Cardiac fibroblast (primary cell): ENCODE data around the gene CACNA2D3.
A peak's percentile ranks its signal among the peaks of the same experiment; 100 is the strongest.

Source experiments
- DNase-seq, 2 donors: peaks; one replicate each; pipeline versions ENCODE4 v3.0.0 to v3.0.0-alpha.2; 2010; ENCODE audit warnings: low read depth in 2 of 2
- H3K4me3 ChIP-seq, 2 donors: replicated peaks in 1 of 2; 1 replicate in 1 of 2; 2 replicates in 1 of 2; pipeline ENCODE4 v1.5.1; 2011; ENCODE audit warnings: low read depth in 2 of 2, low read length in 2 of 2, mild to moderate bottlenecking in 2 of 2, moderate library complexity in 1 of 2
- TF ChIP-seq, protein P1 (sequence below): IDR thresholded peaks from one replicate; pipeline ENCODE4 v1.5.1; 2011; ENCODE audit warnings: low read depth, mild to moderate bottlenecking, low read length, inconsistent platforms

The CACNA2D3 gene

GRCh38 chr3:54853573-54854404 lies 731.4 kb downstream of the CACNA2D3 start:
- no peak overlapping the region for H3K4me3 ChIP-seq
- TF ChIP-seq, protein P1, sequence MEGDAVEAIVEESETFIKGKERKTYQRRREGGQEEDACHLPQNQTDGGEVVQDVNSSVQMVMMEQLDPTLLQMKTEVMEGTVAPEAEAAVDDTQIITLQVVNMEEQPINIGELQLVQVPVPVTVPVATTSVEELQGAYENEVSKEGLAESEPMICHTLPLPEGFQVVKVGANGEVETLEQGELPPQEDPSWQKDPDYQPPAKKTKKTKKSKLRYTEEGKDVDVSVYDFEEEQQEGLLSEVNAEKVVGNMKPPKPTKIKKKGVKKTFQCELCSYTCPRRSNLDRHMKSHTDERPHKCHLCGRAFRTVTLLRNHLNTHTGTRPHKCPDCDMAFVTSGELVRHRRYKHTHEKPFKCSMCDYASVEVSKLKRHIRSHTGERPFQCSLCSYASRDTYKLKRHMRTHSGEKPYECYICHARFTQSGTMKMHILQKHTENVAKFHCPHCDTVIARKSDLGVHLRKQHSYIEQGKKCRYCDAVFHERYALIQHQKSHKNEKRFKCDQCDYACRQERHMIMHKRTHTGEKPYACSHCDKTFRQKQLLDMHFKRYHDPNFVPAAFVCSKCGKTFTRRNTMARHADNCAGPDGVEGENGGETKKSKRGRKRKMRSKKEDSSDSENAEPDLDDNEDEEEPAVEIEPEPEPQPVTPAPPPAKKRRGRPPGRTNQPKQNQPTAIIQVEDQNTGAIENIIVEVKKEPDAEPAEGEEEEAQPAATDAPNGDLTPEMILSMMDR, result peak; percentile 88

GRCh38 chr3:54856271-54856670 lies 733.9 kb downstream of the CACNA2D3 start:
- no peak for DNase-seq
- H3K4me3 ChIP-seq, result no peak overlapping the region
- TF ChIP-seq, protein P1, result no peak

More at GRCh38 chr3:54853573-54854404, 731.4 kb downstream of the CACNA2D3 start:
- DNase-seq, result peak; percentile 67 to 68

- TF ChIP-seq, protein P1, result no peak
- H3K4me3 ChIP-seq, result no peak overlapping the region
- DNase-seq, result no peak
Observed at GRCh38 chr3:54857343-54857742, 735.0 kb downstream of the CACNA2D3 start.

DNA sequence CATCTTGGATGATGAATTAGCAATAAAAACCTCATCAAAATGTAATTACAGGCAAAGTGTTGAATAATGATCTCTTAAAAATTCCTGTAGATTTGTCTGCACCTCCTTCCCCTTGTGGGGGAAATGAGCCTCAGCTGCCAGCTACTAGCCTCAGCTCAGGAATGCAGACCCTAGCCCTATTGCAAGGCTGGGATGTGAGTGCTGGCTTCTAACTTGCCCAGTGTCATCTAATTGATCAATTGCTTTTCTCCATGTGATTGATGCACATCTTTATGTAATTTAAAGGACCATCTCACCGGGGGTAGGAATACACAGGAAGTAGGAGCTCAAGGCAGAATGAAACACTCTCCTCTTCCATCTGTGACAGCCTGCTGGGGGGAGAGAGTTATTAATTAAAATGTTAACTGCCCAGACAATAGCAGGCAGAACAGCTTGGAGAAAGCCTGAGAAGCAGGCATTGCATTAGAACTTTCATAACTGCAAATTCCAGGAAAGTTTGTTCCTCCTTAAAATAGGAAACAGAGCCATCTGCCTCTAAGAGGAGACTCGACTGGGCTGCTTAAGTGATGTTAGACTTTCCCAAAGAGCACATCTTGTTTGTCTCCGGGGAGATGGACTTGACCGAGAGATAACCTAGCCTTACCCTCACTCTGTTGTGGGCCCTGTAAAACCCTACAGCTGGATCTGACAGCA lies 735.9 kb downstream of the CACNA2D3 start:
- TF ChIP-seq, protein P1, result no peak
- H3K4me3 ChIP-seq, result no peak overlapping the region
- DNase-seq, result no peak

DNA sequence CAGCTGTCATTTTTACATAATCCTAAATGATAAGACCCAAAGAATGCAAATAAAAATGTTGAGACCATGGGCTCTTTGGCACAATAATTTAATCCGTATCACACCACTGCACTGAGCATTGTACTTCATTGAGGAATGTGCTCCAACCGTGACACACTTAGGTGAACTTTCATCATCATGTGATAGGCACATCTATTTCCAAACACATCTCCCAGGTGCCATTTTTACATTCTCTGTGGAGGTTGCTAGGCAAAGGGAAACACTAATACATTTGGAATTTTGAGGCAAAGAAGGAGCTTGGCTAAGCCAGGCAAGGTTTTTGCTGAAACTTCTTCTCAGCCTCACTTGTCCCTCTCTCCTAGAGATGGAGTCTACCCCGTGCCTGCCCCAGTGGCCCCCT lies 736.8 kb downstream of the CACNA2D3 start:
- TF ChIP-seq, protein P1, result no peak
- H3K4me3 ChIP-seq, result no peak overlapping the region
- peak in 1 of 2 donors; percentile 73 for DNase-seq

GRCh38 chr3:54861248-54862067 lies 739.1 kb downstream of the CACNA2D3 start:
- TF ChIP-seq, protein P1, result no peak
- H3K4me3 ChIP-seq, result no peak overlapping the region
- DNase-seq, result peak in 1 of 2 donors; percentile 54
